ENCODE data around the gene ITGB4. TPM values are rescaled to one million over a fixed set of nuclear protein-coding genes. Genes with fewer than 3 reads are reported as not detected.

The ITGB4 gene
- total and polyA plus RNA-seq, 2 of the 13 experiments (the other 11 are each of a cell fraction or from before 2014, with no cell fraction given), result 6.9 to 14.5 TPM

GRCh38 chr17:75776386-75777295 is 55.4 kb downstream of the ITGB4 start (continued):
- TF ChIP-seq TBX3 (IDR thresholded peaks at IDR 0.05; ENCODE audit: borderline replicate concordance), result 0 out of 2 replicates have a peak, but pooled peaks have one; percentile 11
- TF ChIP-seq SMAD1 (CRISPR knock-in tag; IDR thresholded peaks at IDR 0.05; ENCODE audit: borderline replicate concordance, low read depth), result no peak
- no peak for TF ChIP-seq JUN (CRISPR knock-in tag; IDR thresholded peaks at IDR 0.05)
- TF ChIP-seq ZNF3 (CRISPR knock-in tag; IDR thresholded peaks at IDR 0.05), result no peak
- no peak for TF ChIP-seq IKZF4 (CRISPR knock-in tag; IDR thresholded peaks at IDR 0.05; ENCODE audit: borderline replicate concordance, low read depth, not compliant biosample characterization)
- 0 out of 2 replicates have a peak, but pooled peaks have one; percentile 1 for TF ChIP-seq ZMYM4 (CRISPR knock-in tag; IDR thresholded peaks at IDR 0.05)
- no peak for TF ChIP-seq ZNF780A (CRISPR knock-in tag; IDR thresholded peaks at IDR 0.05)
- TF ChIP-seq ZNF713 (CRISPR knock-in tag; IDR thresholded peaks at IDR 0.05), result no peak
- TF ChIP-seq RNF2 (conservative IDR thresholded peaks at IDR 0.05; ENCODE audit: low read depth), result no peak
- no peak for TF ChIP-seq PHF21A (CRISPR knock-in tag; IDR thresholded peaks at IDR 0.05)
- no peak for TF ChIP-seq ZNF607 (CRISPR knock-in tag; IDR thresholded peaks at IDR 0.05; ENCODE audit: borderline replicate concordance)
- TF ChIP-seq REST (IDR thresholded peaks at IDR 0.05; ENCODE audit: borderline replicate concordance in 1 of 2, low read depth in 1 of 2, low read length in 2 of 2), result no peak
- TF ChIP-seq ZNF460 (CRISPR knock-in tag; IDR thresholded peaks at IDR 0.05; ENCODE audit: borderline replicate concordance), result no peak
- TF ChIP-seq ZNF839 (CRISPR knock-in tag; IDR thresholded peaks at IDR 0.05; ENCODE audit: borderline replicate concordance), result no peak
- no peak for TF ChIP-seq TCF7 (IDR thresholded peaks at IDR 0.05; ENCODE audit: low read depth)
- TF ChIP-seq PAWR (CRISPR knock-in tag; IDR thresholded peaks at IDR 0.05; ENCODE audit: borderline replicate concordance), result no peak
- TF ChIP-seq POLR2AphosphoS2 (IDR thresholded peaks at IDR 0.05; ENCODE audit: low read depth, low read length), result no peak
- TF ChIP-seq GPN1 (CRISPR knock-in tag; IDR thresholded peaks at IDR 0.05; ENCODE audit: borderline replicate concordance), result no peak
- no peak for TF ChIP-seq ZNF274 (CRISPR knock-in tag; IDR thresholded peaks at IDR 0.05)
- TF ChIP-seq ZNF879 (CRISPR knock-in tag; IDR thresholded peaks at IDR 0.05), result no peak
- TF ChIP-seq BHLHE40 (IDR thresholded peaks at IDR 0.05; ENCODE audit: low read length), result 0 out of 2 replicates have a peak, but pooled peaks have one; percentile 10
- no peak for TF ChIP-seq ZNF549 (CRISPR knock-in tag; IDR thresholded peaks at IDR 0.05)
- TF ChIP-seq SNAI1 (CRISPR knock-in tag; IDR thresholded peaks at IDR 0.05; ENCODE audit: borderline replicate concordance), result no peak
- TF ChIP-seq POLR2G (IDR thresholded peaks at IDR 0.05; ENCODE audit: low read depth, low read length), result peak; percentile 85
- peak; percentile 89 for TF ChIP-seq RBM22 (optimal IDR thresholded peaks at IDR 0.05; ENCODE audit: low read length)
- no peak for TF ChIP-seq SMC3 (IDR thresholded peaks at IDR 0.05; ENCODE audit: low read length)
- peak; percentile 47; the same call in 1 of the 2 replicates for TF ChIP-seq MBD4 (IDR thresholded peaks at IDR 0.05; ENCODE audit: borderline replicate concordance, low read length)
- no peak for TF ChIP-seq ZNF263 (CRISPR knock-in tag; IDR thresholded peaks at IDR 0.05)
